K562 (cell line): ENCODE results near the gene FGD1. TPM values are rescaled to one million over a fixed set of nuclear protein-coding genes. Genes with fewer than 3 reads are reported as not detected.

Experiments
- ARID2 ChIP-seq: fragments of 450-650 bp; IDR thresholded peaks from 2 replicates; pipeline ENCODE4 v1.6.1; 2017; ENCODE audit warnings: antibody characterized with exemption, mild to moderate bottlenecking
- JUNB ChIP-seq: fragments of 450-650 bp; formaldehyde crosslinking; conservative IDR thresholded peaks from 2 replicates; pipeline ENCODE4 v1.4.0; 2020; ENCODE audit warnings: mild to moderate bottlenecking
- PHF8 ChIP-seq: fragments of 200-600 bp; sonication (generic); IDR thresholded peaks from 2 replicates; pipeline ENCODE4 v1.6.1; 2012; ENCODE audit warnings: mixed run types, mild to moderate bottlenecking, inconsistent platforms, low read length, moderate library complexity, borderline replicate concordance
- POLR2B ChIP-seq: fragments of 450-650 bp; IDR thresholded peaks from 2 replicates; pipeline ENCODE4 v1.6.1; 2018; ENCODE audit warnings: low read depth; ENCODE audit not compliant: partially characterized antibody
- RB1 ChIP-seq: fragments of 450-650 bp; IDR thresholded peaks from 2 replicates; pipeline ENCODE4 v1.6.1; 2017; ENCODE audit warnings: low read depth, mild to moderate bottlenecking
- XRCC5 ChIP-seq: fragments of 200-400 bp; formaldehyde crosslinking; IDR thresholded peaks from 2 replicates; pipeline ENCODE4 v1.6.1; 2017; ENCODE audit warnings: low read depth, mild to moderate bottlenecking, low read length
- ZBED1 ChIP-seq: IDR thresholded peaks from 2 replicates; pipeline ENCODE4 v1.6.1; 2014
- ZNF561 ChIP-seq: fragments of 450-650 bp; formaldehyde crosslinking; conservative IDR thresholded peaks from 2 replicates; pipeline ENCODE4 v1.4.0; 2020; ENCODE audit warnings: mild to moderate bottlenecking, moderate library complexity
- polyA plus RNA-seq, 8 experiments: library from polyadenylated mRNA; depleted of rRNA in 4 of 8; stranded (reverse) in 5 of 8; unstranded in 3 of 8; fragments of >200 nt; fragmentation: Nextera tagmentation in 2 of 8; fragmentation: Illumina TruSeq in 1 of 8; extraction: Ambion mirVana in 2 of 8; extraction: Trizol in 1 of 8; gene quantifications; 2 replicates each; pipeline versions ENCODE4 v1.2.1 to v1.2.3, GENCODE V29; 2011 to 2014; ENCODE audit warnings: inconsistent platforms in 1 of 8, missing spikeins in 1 of 8
- total RNA-seq, 7 experiments: library from RNA; depleted of rRNA in 6 of 7; stranded (reverse); fragments of >200 nt in 6 of 7; fragmentation: Illumina TruSeq in 2 of 7; extraction: Trizol in 2 of 7; gene quantifications; 2 replicates each; pipeline versions ENCODE4 v1.2.1 to v1.2.3, GENCODE V29; 2011 to 2021; ENCODE audit warnings: low replicate concordance in 1 of 7
- TF ChIP-seq, protein P1 (sequence below): fragments of 450-650 bp; formaldehyde crosslinking; IDR thresholded peaks from 2 replicates; pipeline ENCODE4 v1.4.0; 2020; ENCODE audit warnings: mild to moderate bottlenecking, mixed read lengths
- TF ChIP-seq, protein P2 (sequence below): sonication (generic); formaldehyde crosslinking; IDR thresholded peaks from 2 replicates; pipeline ENCODE4 v1.5.0; 2020; ENCODE audit warnings: missing genetic modification reagents
- TF ChIP-seq, protein P3 (sequence below): sonication (generic); formaldehyde crosslinking; IDR thresholded peaks from 2 replicates; pipeline ENCODE4 v1.8.0; 2022; ENCODE audit warnings: mild to moderate bottlenecking, missing genetic modification reagents
- TF ChIP-seq, protein P4 (sequence below), 2 experiments: IDR thresholded peaks; 2 replicates each; pipeline ENCODE4 v1.6.1; 2012; ENCODE audit warnings: improper control_type of control experiment in 2 of 2, low read depth in 2 of 2, low read length in 2 of 2, borderline replicate concordance in 1 of 2

FGD1 gene
- total and polyA plus RNA-seq, 9 of the 15 experiments (the other 6 are each of a cell fraction or from before 2014, with no cell fraction given) = 0.01 to 0.09 (median 0.04) TPM; not detected in 2

DNA sequence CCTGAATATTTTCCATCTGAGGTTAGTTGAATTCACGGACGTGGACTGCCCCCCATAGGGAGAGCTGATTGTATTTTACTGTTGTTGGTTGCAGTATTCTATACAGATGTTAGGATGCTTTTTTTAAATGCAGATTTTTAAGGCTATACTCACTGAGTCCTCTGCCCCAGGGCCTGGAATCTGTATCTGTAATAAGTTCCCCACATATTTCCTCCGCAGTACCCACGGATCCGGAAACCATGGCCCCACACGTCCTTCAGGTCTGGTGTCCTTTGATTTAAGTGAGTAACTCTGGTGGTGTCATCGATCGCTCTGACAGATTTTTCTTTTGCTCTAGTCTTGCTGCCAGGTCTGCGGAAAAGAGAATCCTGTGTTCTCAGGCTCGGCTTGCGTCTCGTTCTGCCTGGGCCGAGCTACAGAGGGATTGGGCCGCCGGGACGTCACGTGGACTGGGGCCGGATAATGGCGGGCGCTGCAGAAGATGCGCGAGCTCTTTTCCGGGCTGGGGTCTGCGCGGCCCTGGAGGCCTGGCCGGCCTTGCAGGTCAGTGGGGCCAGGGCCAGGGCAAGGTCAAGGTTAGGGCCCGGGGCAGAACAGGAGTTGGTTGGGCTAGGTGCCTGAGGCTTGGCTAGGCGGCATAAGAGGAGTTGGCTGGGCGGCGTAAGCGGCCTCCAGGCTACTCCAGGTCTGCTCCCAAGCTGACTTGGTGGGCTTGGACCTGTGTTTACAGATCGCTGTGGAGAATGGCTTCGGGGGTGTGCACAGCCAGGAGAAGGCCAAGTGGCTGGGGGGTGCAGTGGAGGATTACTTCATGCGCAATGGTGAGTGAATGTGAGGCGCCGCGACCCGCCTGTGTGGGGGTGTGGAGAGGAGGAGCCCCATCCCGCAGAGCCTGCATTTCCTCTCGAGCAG is 55.8 kb downstream of the FGD1 start, which contains the start of gene TSR2 (continued):
- TF ChIP-seq, protein P1, sequence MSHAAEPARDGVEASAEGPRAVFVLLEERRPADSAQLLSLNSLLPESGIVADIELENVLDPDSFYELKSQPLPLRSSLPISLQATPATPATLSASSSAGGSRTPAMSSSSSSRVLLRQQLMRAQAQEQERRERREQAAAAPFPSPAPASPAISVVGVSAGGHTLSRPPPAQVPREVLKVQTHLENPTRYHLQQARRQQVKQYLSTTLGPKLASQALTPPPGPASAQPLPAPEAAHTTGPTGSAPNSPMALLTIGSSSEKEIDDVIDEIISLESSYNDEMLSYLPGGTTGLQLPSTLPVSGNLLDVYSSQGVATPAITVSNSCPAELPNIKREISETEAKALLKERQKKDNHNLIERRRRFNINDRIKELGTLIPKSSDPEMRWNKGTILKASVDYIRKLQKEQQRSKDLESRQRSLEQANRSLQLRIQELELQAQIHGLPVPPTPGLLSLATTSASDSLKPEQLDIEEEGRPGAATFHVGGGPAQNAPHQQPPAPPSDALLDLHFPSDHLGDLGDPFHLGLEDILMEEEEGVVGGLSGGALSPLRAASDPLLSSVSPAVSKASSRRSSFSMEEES (CRISPR knock-in tag) = peak; percentile 58; the same call in 1 of the 2 replicates
- TF ChIP-seq, protein P2, sequence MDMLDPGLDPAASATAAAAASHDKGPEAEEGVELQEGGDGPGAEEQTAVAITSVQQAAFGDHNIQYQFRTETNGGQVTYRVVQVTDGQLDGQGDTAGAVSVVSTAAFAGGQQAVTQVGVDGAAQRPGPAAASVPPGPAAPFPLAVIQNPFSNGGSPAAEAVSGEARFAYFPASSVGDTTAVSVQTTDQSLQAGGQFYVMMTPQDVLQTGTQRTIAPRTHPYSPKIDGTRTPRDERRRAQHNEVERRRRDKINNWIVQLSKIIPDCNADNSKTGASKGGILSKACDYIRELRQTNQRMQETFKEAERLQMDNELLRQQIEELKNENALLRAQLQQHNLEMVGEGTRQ = peak; percentile 96
- no peak for TF ChIP-seq ZBED1
- no peak for TF ChIP-seq ZNF561 (CRISPR knock-in tag)
- TF ChIP-seq ARID2 = no peak
- TF ChIP-seq XRCC5 = peak; percentile 91
- peak; percentile 60; the same call in 1 of the 2 replicates for TF ChIP-seq RB1
- TF ChIP-seq JUNB = no peak
- TF ChIP-seq, protein P3, sequence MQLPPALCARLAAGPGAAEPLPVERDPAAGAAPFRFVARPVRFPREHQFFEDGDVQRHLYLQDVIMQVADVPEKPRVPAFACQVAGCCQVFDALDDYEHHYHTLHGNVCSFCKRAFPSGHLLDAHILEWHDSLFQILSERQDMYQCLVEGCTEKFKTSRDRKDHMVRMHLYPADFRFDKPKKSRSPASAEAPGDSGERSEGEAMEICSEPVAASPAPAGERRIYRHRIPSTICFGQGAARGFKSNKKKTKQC (CRISPR knock-in tag) = no peak
- peak; percentile 84 for TF ChIP-seq PHF8
- TF ChIP-seq, protein P4, sequence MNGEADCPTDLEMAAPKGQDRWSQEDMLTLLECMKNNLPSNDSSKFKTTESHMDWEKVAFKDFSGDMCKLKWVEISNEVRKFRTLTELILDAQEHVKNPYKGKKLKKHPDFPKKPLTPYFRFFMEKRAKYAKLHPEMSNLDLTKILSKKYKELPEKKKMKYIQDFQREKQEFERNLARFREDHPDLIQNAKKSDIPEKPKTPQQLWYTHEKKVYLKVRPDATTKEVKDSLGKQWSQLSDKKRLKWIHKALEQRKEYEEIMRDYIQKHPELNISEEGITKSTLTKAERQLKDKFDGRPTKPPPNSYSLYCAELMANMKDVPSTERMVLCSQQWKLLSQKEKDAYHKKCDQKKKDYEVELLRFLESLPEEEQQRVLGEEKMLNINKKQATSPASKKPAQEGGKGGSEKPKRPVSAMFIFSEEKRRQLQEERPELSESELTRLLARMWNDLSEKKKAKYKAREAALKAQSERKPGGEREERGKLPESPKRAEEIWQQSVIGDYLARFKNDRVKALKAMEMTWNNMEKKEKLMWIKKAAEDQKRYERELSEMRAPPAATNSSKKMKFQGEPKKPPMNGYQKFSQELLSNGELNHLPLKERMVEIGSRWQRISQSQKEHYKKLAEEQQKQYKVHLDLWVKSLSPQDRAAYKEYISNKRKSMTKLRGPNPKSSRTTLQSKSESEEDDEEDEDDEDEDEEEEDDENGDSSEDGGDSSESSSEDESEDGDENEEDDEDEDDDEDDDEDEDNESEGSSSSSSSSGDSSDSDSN (IDR thresholded peaks at IDR 0.05; ENCODE audit: borderline replicate concordance in 1 of 2, low read depth in 2 of 2, low read length in 2 of 2) = 0 out of 4 replicates have a peak, but pooled peaks of 1 of the 2 experiments have one; percentile 21
- peak; percentile 70 for TF ChIP-seq POLR2B
